Inflammatory macrophage treated with lipopolysaccharide for 1 hour (primary cell): Measurements from ENCODE around the gene ZAP70.

Experiments
- DNase-seq, 2 donors: peaks; one replicate each; pipeline ENCODE4 v3.0.0-alpha.2; 2020 to 2022

Gene ZAP70

GRCh38 chr2:97755491-97755890, 42.1 kb downstream of the ZAP70 start:
- DNase-seq, result no peak

GRCh38 chr2:97757062-97757461, 43.7 kb downstream of the ZAP70 start:
- DNase-seq, result no peak

GRCh38 chr2:97758131-97758705, 44.8 kb downstream of the ZAP70 start:
- no peak for DNase-seq

GRCh38 chr2:97759727-97760407, 46.5 kb downstream of the ZAP70 start:
- no peak for DNase-seq

- no peak for DNase-seq
These were observed 47.2 kb downstream of the ZAP70 start for GRCh38 chr2:97760480-97761049.

- DNase-seq, result no peak
These were observed 47.8 kb downstream of the ZAP70 start for GRCh38 chr2:97761192-97761591.

- DNase-seq, result no peak
These were observed 49.9 kb downstream of the ZAP70 start for GRCh38 chr2:97763176-97763845.

GRCh38 chr2:97764559-97765263, 51.3 kb downstream of the ZAP70 start:
- DNase-seq, result no peak

GRCh38 chr2:97765933-97766332, 52.6 kb downstream of the ZAP70 start:
- DNase-seq, result no peak

- DNase-seq, result no peak
These were observed 53.2 kb downstream of the ZAP70 start for GRCh38 chr2:97766567-97766966.

- no peak for DNase-seq
These were observed 55.9 kb downstream of the ZAP70 start for GRCh38 chr2:97769308-97769707.

- DNase-seq, result no peak
These were observed 56.3 kb downstream of the ZAP70 start for GRCh38 chr2:97769711-97770110.

GRCh38 chr2:97770445-97770844, 57.1 kb downstream of the ZAP70 start:
- no peak for DNase-seq

- DNase-seq, result peak in 1 of 2 donors; percentile 9
These were observed 61.0 kb downstream of the ZAP70 start for GRCh38 chr2:97774425-97774824.

GRCh38 chr2:97775074-97775473, 61.7 kb downstream of the ZAP70 start:
- DNase-seq, result no peak

- no peak for DNase-seq
These were observed 65.8 kb downstream of the ZAP70 start for GRCh38 chr2:97779141-97779540.

- DNase-seq, result no peak
These were observed 68.6 kb downstream of the ZAP70 start for GRCh38 chr2:97781981-97782380.

GRCh38 chr2:97784953-97785352, 71.6 kb downstream of the ZAP70 start:
- no peak for DNase-seq

- DNase-seq, result no peak
These were observed 72.4 kb downstream of the ZAP70 start for GRCh38 chr2:97785818-97786217.

- no peak for DNase-seq
These were observed 75.7 kb downstream of the ZAP70 start for GRCh38 chr2:97788986-97789644.
